Peyer's patch (tissue), 4 donors: ENCODE results near the gene GIGYF1. TPM values are rescaled to one million over a fixed set of nuclear protein-coding genes. Genes with fewer than 3 reads are reported as not detected.
"Not testable (repeated sequence)": the region's sequence is repeated elsewhere in the genome, so short reads cannot be mapped to it uniquely, and the experiment has no call there.

Experiments
- DNase-seq, 3 donors: peaks; one replicate each; pipeline ENCODE4 v3.0.0-alpha.2; 2017 to 2019
- H3K27ac ChIP-seq, 4 donors: fragments of 200-600 bp; sonication (generic); one replicate each; pipeline ENCODE4 v1.5.1; 2016 to 2019
- H3K27me3 ChIP-seq, 2 donors: fragments of 200-600 bp; sonication (generic); one replicate each; pipeline ENCODE4 v1.5.1; 2019
- H3K36me3 ChIP-seq, 3 donors: fragments of 200-600 bp; sonication (generic); one replicate each; pipeline ENCODE4 v1.5.1; 2016 to 2019
- H3K4me1 ChIP-seq, 4 donors: fragments of 200-600 bp; sonication (generic); one replicate each; pipeline ENCODE4 v1.5.1; 2016 to 2019
- H3K4me3 ChIP-seq, 4 donors: fragments of 200-600 bp; sonication (generic); 1 replicate in 3 of 4; 2 replicates in 1 of 4; pipeline ENCODE4 v1.5.1; 2016 to 2019; ENCODE audit warnings: mild to moderate bottlenecking in 1 of 4
- H3K9me3 ChIP-seq, 4 donors: fragments of 200-600 bp; sonication (generic); one replicate each; pipeline ENCODE4 v1.5.1; 2016 to 2019; ENCODE audit warnings: mild to moderate bottlenecking in 1 of 4
- POLR2A ChIP-seq, 2 donors: fragments of 450-650 bp; IDR thresholded peaks; one replicate each; pipeline ENCODE4 v1.5.1; 2017; ENCODE audit warnings: antibody characterized with exemption in 2 of 2, mild to moderate bottlenecking in 2 of 2, moderate library complexity in 2 of 2
- total RNA-seq, 4 donors: library from RNA; depleted of rRNA; stranded (reverse); fragments of >200 nt; gene quantifications; one replicate each; pipeline ENCODE4 v1.1.0, GENCODE V29; 2016
- TF ChIP-seq, protein P1 (sequence below), 6 experiments: fragments of 450-650 bp in 4 of 6; fragments of 200-600 bp in 2 of 6; sonication (generic) in 1 of 6; IDR thresholded peaks; one replicate each; pipeline ENCODE4 v1.5.1; 2017 to 2019; ENCODE audit warnings: antibody characterized with exemption in 6 of 6, mild to moderate bottlenecking in 3 of 6, moderate library complexity in 1 of 6

GIGYF1 gene
- total RNA-seq, 4 donors from 2014 or later: 41.3 to 126 (median 72.9) TPM

GRCh38 chr7:100670074-100670473 lies 24.0 kb downstream of the GIGYF1 start:
- Histone ChIP-seq H3K4me3 (no peak overlapping the region), H3K9me3 (no peaks in the 10 kb centered on the region), H3K4me1 (no peaks in the 10 kb centered on the region), H3K27ac (no peak overlapping the region), H3K27me3 (no peaks in the 10 kb centered on the region), H3K36me3 (no peaks in the 10 kb centered on the region)
- TF ChIP-seq, protein P1, sequence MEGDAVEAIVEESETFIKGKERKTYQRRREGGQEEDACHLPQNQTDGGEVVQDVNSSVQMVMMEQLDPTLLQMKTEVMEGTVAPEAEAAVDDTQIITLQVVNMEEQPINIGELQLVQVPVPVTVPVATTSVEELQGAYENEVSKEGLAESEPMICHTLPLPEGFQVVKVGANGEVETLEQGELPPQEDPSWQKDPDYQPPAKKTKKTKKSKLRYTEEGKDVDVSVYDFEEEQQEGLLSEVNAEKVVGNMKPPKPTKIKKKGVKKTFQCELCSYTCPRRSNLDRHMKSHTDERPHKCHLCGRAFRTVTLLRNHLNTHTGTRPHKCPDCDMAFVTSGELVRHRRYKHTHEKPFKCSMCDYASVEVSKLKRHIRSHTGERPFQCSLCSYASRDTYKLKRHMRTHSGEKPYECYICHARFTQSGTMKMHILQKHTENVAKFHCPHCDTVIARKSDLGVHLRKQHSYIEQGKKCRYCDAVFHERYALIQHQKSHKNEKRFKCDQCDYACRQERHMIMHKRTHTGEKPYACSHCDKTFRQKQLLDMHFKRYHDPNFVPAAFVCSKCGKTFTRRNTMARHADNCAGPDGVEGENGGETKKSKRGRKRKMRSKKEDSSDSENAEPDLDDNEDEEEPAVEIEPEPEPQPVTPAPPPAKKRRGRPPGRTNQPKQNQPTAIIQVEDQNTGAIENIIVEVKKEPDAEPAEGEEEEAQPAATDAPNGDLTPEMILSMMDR (IDR thresholded peaks at IDR 0.05): no peak
- TF ChIP-seq POLR2A (IDR thresholded peaks at IDR 0.05): no peak
- no peak for DNase-seq

DNA sequence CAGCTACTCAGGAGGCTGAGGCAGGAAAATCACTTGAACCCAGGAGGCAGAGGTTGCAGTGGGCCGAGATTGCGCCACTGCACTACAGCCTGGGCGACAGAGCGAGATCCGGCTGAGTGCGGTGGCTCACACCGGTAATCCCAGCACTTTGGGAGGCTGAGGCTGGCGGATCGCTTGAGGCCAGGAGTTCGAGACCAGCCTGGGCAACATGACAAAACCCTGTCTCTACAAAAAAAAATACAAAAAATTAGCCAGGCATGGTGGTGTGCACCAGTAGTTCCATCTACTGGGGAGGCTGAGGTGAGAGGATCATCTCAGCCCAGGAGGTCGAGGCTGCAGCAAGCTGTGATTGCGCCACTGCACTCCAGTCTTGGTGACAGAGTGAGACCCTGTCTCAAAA lies 24.9 kb downstream of the GIGYF1 start:
- H3K4me1 ChIP-seq, H3K4me3 ChIP-seq, H3K27ac ChIP-seq, DNase-seq, H3K36me3 ChIP-seq, H3K27me3 ChIP-seq, H3K9me3 ChIP-seq: not testable (repeated sequence)

DNA sequence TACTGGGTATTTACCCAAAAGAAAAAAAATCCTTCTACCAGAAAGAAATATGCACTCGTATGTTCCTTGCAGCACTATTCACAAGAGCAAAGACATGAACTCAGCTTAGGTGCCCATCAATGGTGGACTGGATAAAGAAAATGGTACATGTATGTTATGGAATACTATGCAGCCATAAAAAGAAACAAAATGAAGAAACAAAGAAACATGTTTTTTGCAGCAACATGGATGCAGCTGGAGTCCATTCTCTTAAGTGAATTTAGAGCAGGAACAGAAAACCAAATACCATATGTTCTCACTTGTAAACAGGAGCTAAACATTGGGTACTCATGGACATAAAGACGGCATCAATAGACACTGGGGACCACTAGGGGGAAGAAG lies 26.0 kb downstream of the GIGYF1 start:
- DNase-seq: no peak
- no peaks in the 10 kb centered on the region for H3K36me3 ChIP-seq
- H3K27ac ChIP-seq: no peak overlapping the region
- H3K4me1 ChIP-seq: no peaks in the 10 kb centered on the region
- no peak for TF ChIP-seq POLR2A (IDR thresholded peaks at IDR 0.05)
- TF ChIP-seq, protein P1 (IDR thresholded peaks at IDR 0.05): no peak
- no peaks in the 10 kb centered on the region for H3K27me3 ChIP-seq
- no peak overlapping the region for H3K4me3 ChIP-seq
- no peaks in the 10 kb centered on the region for H3K9me3 ChIP-seq

DNA sequence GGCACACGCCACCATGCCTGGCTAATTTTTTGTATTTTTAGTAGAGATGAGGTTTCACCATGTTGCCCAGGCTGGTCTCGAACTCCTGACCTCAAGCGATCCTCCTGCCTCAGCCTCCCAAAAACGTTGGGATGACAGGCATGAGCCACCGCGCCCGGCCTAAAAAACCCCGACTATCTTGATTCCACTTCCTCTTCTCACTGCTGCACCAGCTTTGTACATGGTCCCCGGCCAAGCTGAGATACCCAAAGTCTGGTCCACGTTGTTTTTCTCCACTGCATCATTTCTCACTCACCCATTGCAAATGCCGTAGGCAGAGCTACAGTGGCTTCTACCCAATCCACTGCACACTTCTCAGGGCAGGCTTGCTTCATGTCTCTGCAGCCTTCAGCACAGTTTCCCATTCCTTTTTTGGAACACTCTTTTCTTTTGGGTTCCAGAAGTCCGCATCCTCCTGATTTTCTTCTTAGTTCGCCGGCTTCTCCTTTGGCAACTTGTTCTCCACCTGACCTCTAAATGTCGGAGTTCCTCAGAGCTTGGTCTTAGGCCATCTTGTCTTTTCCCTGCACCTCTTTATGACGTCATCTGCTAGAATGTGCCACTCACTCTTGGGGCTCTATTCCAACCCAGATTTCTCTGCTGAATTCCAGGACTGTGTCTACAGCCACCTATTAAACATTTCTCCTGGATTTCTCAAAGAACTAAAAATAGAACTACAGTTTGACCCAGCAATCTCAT lies 26.6 kb downstream of the GIGYF1 start:
- no peaks in the 10 kb centered on the region for H3K9me3 ChIP-seq
- H3K4me1 ChIP-seq: no peaks in the 10 kb centered on the region
- H3K27me3 ChIP-seq: no peaks in the 10 kb centered on the region
- no peak for DNase-seq
- no peaks in the 10 kb centered on the region for H3K36me3 ChIP-seq
- no peak overlapping the region for H3K27ac ChIP-seq
- TF ChIP-seq POLR2A (IDR thresholded peaks at IDR 0.05): no peak
- no peak overlapping the region for H3K4me3 ChIP-seq

- no peak for DNase-seq
- Histone ChIP-seq H3K4me3 (no peak overlapping the region), H3K27me3 (no peaks in the 10 kb centered on the region), H3K36me3 (no peaks in the 10 kb centered on the region), H3K4me1 (no peaks in the 10 kb centered on the region), H3K27ac (no peak overlapping the region), H3K9me3 (no peaks in the 10 kb centered on the region)
- no peak for TF ChIP-seq POLR2A (IDR thresholded peaks at IDR 0.05)
- TF ChIP-seq, protein P1 (IDR thresholded peaks at IDR 0.05): no peak
Observed at GRCh38 chr7:100665168-100665726, 28.8 kb downstream of the GIGYF1 start.

DNA sequence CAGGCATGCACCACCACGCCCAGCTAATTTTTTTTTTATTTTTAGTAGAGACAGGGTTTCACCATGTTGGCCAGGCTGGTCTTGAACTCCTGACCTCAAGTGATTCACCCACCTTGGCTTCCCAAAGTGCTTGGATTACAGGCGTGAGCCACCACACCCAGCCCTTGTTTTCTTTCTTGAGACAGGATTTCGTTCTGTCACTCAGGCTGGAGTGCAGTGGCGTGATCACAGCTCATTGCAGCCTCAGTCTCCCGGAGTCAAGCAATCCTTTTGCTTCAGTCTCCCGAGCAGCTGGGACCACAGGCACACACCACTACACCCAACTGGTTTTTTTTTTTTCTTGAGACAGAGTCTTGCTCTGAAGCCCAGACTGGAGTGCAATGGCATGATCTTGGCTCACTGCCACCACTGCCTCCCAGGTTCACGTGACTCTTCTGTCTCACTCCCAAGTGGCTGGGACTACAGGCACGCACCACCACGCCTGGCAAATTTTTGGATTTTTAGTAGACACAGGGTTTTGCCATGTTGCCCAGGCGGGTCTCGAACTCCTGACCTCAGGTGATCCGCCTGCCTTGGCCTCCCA lies 31.8 kb downstream of the GIGYF1 start:
- DNase-seq, H3K4me1 ChIP-seq, H3K27me3 ChIP-seq, H3K27ac ChIP-seq, H3K4me3 ChIP-seq, H3K36me3 ChIP-seq, H3K9me3 ChIP-seq: not testable (repeated sequence)

DNA sequence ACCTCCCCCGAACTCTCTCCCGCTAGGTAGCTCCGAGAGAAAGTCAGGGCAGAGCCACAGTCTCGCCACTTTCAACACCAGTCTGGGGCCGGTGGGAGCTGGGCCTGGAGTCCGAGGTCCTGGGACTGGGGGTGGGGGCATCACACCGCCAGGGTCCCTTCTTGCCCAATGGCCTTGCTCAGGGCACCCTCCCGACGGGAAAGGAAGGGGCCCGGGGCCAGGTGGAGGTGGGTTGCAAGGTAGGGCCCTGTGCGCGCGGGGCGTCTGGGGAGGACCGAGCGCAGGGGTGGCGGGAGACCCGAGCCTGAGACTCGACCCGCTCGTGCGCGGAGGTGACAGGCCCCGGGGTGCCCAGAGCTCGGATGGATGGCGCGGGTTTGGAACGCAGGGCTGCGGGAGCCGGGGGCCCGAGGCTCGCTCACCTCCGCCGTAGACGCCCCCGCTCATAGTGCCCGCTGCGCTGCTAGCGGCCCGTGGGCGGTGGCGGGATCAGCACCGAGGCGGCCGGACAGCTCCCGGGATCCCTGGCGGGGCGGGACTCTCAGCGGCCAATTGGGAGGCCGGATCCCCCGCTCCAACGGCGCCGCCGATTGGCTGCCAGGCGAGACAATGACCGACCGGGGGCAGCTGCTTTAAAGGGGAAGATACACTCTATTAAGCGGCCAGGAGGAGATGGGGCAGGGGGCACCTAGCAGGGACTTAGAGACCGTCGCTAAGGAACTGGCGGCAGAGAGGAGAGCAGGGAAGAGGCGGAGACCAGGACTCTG lies 38.0 kb downstream of the GIGYF1 start, which contains the start of gene ACTL6B:
ACTL6B (minus strand) TSS at position 541 of the 767 bp plus-strand sequence; CDS start at position 447, 94 bp downstream.
- H3K27ac ChIP-seq: no peak within 1 kb of the TSS
- no peaks in the 10 kb centered on the region for H3K36me3 ChIP-seq
- peaks cover 0 to 3% of the 10 kb centered on the region in 2 donors for H3K27me3 ChIP-seq
- TF ChIP-seq POLR2A (IDR thresholded peaks at IDR 0.05): no peak
- TF ChIP-seq, protein P1 (IDR thresholded peaks at IDR 0.05): no peak
- DNase-seq: peak in 2 of 3 donors; percentile 49 to 62
- no peaks in the 10 kb centered on the region for H3K9me3 ChIP-seq
- H3K4me1 ChIP-seq: peaks cover 0 to 4% (median 0%) of the 10 kb centered on the region in 4 donors
- H3K4me3 ChIP-seq: no peak within 1 kb of the TSS
